Trophoblast cell (in vitro differentiated cells and primary cell): ENCODE results near the gene KRT6C.

ENCODE experiments used
- DNase-seq, 2 donors: peaks; one replicate each; pipeline ENCODE4 v3.0.0-alpha.2; 2016
- H2AFZ ChIP-seq: 2 replicates; pipeline ENCODE4 v1.6.1; 2013; ENCODE audit warnings: low read length, moderate library complexity, mild to moderate bottlenecking; ENCODE audit not compliant: insufficient read depth, poor library complexity
- H2AK5ac ChIP-seq: 2 replicates; pipeline ENCODE4 v1.6.1; 2013; ENCODE audit warnings: mild to moderate bottlenecking, low read length
- H2BK120ac ChIP-seq: 2 replicates; pipeline ENCODE4 v1.6.1; 2013; ENCODE audit warnings: low read length, mild to moderate bottlenecking, moderate library complexity; ENCODE audit not compliant: insufficient read depth, poor library complexity
- H2BK12ac ChIP-seq: 2 replicates; pipeline ENCODE4 v1.6.1; 2013; ENCODE audit warnings: mild to moderate bottlenecking, low read length, moderate library complexity
- H2BK5ac ChIP-seq: 2 replicates; pipeline ENCODE4 v1.6.1; 2013; ENCODE audit warnings: low read length, low read depth, moderate library complexity, mild to moderate bottlenecking; ENCODE audit not compliant: poor library complexity
- H3K14ac ChIP-seq: 2 replicates; pipeline ENCODE4 v1.6.1; 2013; ENCODE audit warnings: mild to moderate bottlenecking, low read length
- H3K18ac ChIP-seq: 2 replicates; pipeline ENCODE4 v1.6.1; 2013; ENCODE audit warnings: mild to moderate bottlenecking, low read length
- H3K23ac ChIP-seq: 2 replicates; pipeline ENCODE4 v1.6.1; 2013; ENCODE audit warnings: low read length
- H3K27ac ChIP-seq: 2 replicates; pipeline ENCODE4 v1.5.1; 2013; ENCODE audit warnings: low read depth, mild to moderate bottlenecking, inconsistent platforms, low read length, moderate library complexity
- H3K27me3 ChIP-seq: 2 replicates; pipeline ENCODE4 v1.6.1; 2013; ENCODE audit warnings: inconsistent platforms, mild to moderate bottlenecking, low read length, moderate library complexity; ENCODE audit not compliant: insufficient read depth
- H3K36me3 ChIP-seq, 2 experiments: 1 replicate in 1 of 2; 2 replicates in 1 of 2; pipeline ENCODE4 v1.6.1; 2013; ENCODE audit warnings: low read length in 2 of 2, mild to moderate bottlenecking in 2 of 2, moderate library complexity in 1 of 2; ENCODE audit not compliant: insufficient read depth in 2 of 2, control insufficient read depth in 1 of 2
- H3K4ac ChIP-seq: 2 replicates; pipeline ENCODE4 v1.6.1; 2013; ENCODE audit warnings: low read depth, mild to moderate bottlenecking, low read length, moderate library complexity
- H3K4me1 ChIP-seq, 2 experiments: 1 replicate in 1 of 2; 2 replicates in 1 of 2; pipeline ENCODE4 v1.6.1; 2013; ENCODE audit warnings: low read length in 2 of 2, mild to moderate bottlenecking in 2 of 2, moderate library complexity in 1 of 2; ENCODE audit not compliant: insufficient read depth in 2 of 2, control insufficient read depth in 1 of 2
- H3K4me2 ChIP-seq: 2 replicates; pipeline ENCODE4 v1.6.1; 2013; ENCODE audit warnings: inconsistent platforms, mild to moderate bottlenecking, low read length, moderate library complexity
- H3K4me3 ChIP-seq: 2 replicates; pipeline ENCODE4 v1.5.1; 2013; ENCODE audit warnings: mild to moderate bottlenecking, low read depth, low read length, inconsistent platforms
- H3K79me1 ChIP-seq: one replicate; pipeline ENCODE4 v1.6.1; 2013; ENCODE audit warnings: low read length
- H3K79me2 ChIP-seq: 2 replicates; pipeline ENCODE4 v1.6.1; 2013; ENCODE audit warnings: low read length, mild to moderate bottlenecking; ENCODE audit not compliant: control insufficient read depth, insufficient read depth, poor library complexity
- H3K9ac ChIP-seq: 2 replicates; pipeline ENCODE4 v1.6.1; 2013; ENCODE audit warnings: mild to moderate bottlenecking, low read length
- H3K9me3 ChIP-seq: 2 replicates; pipeline ENCODE4 v1.6.1; 2013; ENCODE audit warnings: low read depth, mild to moderate bottlenecking, control low read depth, inconsistent platforms, low read length; ENCODE audit not compliant: insufficient read depth
- H4K12ac ChIP-seq: 2 replicates; pipeline ENCODE4 v1.6.1; 2013; ENCODE audit warnings: low read depth, mild to moderate bottlenecking, low read length, moderate library complexity
- H4K8ac ChIP-seq: 2 replicates; pipeline ENCODE4 v1.6.1; 2013; ENCODE audit warnings: low read depth, mild to moderate bottlenecking, low read length, moderate library complexity
- H4K91ac ChIP-seq: one replicate; pipeline ENCODE4 v1.6.1; 2013; ENCODE audit warnings: low read depth, mild to moderate bottlenecking, low read length, moderate library complexity
- WGBS: extraction: QIAGEN DNeasy Blood & Tissue Kit; methylation state at CpG from one replicate; pipeline ENCODE4 v1.1.7; 2013; ENCODE audit warnings: missing lambda C conversion rate; ENCODE audit not compliant: insufficient read length, insufficient coverage; ENCODE audit errors: extremely low coverage; 5-methylcytosine and 5-hydroxymethylcytosine counted together

Gene KRT6C

DNA sequence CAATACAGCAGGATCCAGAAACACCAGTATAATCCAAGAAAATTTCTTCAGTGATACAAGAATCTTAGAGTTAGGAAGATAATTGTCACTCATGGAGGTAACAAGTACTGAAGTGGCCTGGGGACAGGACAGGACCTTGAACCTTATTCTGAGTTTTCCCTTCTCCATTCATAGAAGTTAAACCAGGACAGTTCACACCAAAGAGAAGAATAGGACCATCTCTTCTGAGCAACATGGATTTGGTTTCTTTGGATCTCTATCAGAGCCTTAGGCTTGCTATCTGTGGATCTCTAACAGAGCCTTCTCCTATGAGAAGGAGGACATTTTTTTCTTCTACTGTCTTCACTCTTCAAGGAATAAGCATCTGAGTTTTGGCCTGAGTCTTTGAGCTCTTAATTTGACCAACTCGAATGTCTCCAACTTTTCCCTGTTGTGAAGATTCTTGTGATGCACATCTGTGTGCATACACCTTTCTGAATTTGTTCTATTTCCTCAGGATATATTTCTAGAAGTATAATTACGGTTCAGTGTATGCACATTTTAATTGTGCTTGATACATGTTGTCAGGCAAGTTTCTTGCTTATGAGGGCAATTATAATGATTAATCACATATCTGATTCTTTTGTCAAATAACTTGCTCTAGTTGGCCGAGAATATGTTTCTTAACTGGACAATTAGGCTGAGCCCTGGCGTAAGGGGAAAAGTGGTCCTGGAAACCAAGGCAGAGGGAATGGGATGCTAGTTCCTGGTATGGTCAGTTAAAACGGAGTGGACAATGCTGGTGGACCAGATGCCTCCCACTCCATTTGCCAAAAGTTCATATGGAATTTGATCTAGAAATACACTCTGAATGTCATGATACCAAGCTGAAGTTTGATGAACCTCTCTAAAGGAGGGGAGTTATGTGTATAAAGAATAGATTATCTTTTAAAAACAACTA is 12.8 kb upstream of the KRT6C start:
- Histone ChIP-seq H3K4me1 (no peaks in the 10 kb centered on the region), H4K12ac (no peak overlapping the region), H3K23ac (no peak overlapping the region), H3K9ac (no peak overlapping the region), H2BK120ac (no peak overlapping the region), H3K18ac (no peak overlapping the region), H3K36me3 (no peaks in the 10 kb centered on the region), H3K4ac (no peak overlapping the region), H2BK12ac (no peak overlapping the region), H2AFZ (no peak overlapping the region), H3K79me1 (no peaks in the 10 kb centered on the region), H2AK5ac (no peak overlapping the region), H4K91ac (no peak overlapping the region), H3K4me3 (no peak overlapping the region), H3K4me2 (no peak overlapping the region), H3K14ac (no peak overlapping the region), H4K8ac (no peak overlapping the region), H3K79me2 (no peaks in the 10 kb centered on the region), H2BK5ac (no peak overlapping the region), H3K27ac (no peak overlapping the region), H3K9me3 (no peaks in the 10 kb centered on the region), H3K27me3 (no peaks in the 10 kb centered on the region)
- no CpG with 5 or more reads among the region's 5 CpGs for WGBS
- no peak for DNase-seq

GRCh38 chr12:52480073-52480472 is 6.5 kb upstream of the KRT6C start:
- H3K14ac ChIP-seq, result no peak overlapping the region
- no peaks in the 10 kb centered on the region for H3K4me1 ChIP-seq
- H3K23ac ChIP-seq, result no peak overlapping the region
- H3K9me3 ChIP-seq, result no peaks in the 10 kb centered on the region
- no peak overlapping the region for H4K12ac ChIP-seq
- no peak overlapping the region for H2AFZ ChIP-seq
- no peaks in the 10 kb centered on the region for H3K27me3 ChIP-seq
- no peaks in the 10 kb centered on the region for H3K36me3 ChIP-seq
- H3K27ac ChIP-seq, result no peak overlapping the region
- no peak overlapping the region for H3K18ac ChIP-seq
- H3K9ac ChIP-seq, result no peak overlapping the region
- H2BK5ac ChIP-seq, result no peak overlapping the region
- no peak overlapping the region for H2BK120ac ChIP-seq
- no peaks in the 10 kb centered on the region for H3K79me2 ChIP-seq
- WGBS, result no CpG with 5 or more reads among the region's 3 CpGs
- H4K91ac ChIP-seq, result no peak overlapping the region
- no peak overlapping the region for H3K4me3 ChIP-seq
- H3K79me1 ChIP-seq, result no peaks in the 10 kb centered on the region
- H3K4ac ChIP-seq, result no peak overlapping the region
- no peak overlapping the region for H2BK12ac ChIP-seq
- H2AK5ac ChIP-seq, result no peak overlapping the region
- no peak overlapping the region for H3K4me2 ChIP-seq
- DNase-seq, result no peak
- no peak overlapping the region for H4K8ac ChIP-seq

DNA sequence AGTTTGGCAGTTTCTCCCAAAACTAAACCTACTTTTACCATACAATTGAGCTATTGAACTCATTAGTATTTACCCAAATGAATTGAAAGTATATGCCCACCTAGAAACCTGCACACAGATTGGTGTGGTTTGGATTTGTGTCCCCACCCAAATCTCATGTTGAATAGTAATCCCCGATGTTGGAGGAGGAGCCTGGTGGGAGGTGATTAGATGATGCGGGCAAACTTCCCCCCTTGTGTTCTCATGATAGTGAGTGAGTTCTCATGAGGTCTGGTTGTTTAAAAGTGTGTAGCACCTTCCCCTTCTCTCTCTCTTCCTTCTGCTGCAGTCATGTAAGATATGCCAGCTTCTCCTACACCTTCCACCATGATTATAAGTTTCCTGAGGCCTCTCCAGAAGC is 4.0 kb upstream of the KRT6C start:
- no peak overlapping the region for H2AFZ ChIP-seq
- H3K4me1 ChIP-seq, result no peaks in the 10 kb centered on the region
- H2AK5ac ChIP-seq, result no peak overlapping the region
- no peak overlapping the region for H3K18ac ChIP-seq
- no peak overlapping the region for H2BK12ac ChIP-seq
- no peak overlapping the region for H3K9ac ChIP-seq
- H3K79me1 ChIP-seq, result no peaks in the 10 kb centered on the region
- no peaks in the 10 kb centered on the region for H3K27me3 ChIP-seq
- no peak overlapping the region for H2BK120ac ChIP-seq
- H4K91ac ChIP-seq, result no peak overlapping the region
- no peak overlapping the region for H3K14ac ChIP-seq
- no peak overlapping the region for H3K4me2 ChIP-seq
- H3K4me3 ChIP-seq, result no peak overlapping the region
- H3K79me2 ChIP-seq, result no peaks in the 10 kb centered on the region
- no peak overlapping the region for H3K23ac ChIP-seq
- no peak overlapping the region for H3K27ac ChIP-seq
- H3K36me3 ChIP-seq, result no peaks in the 10 kb centered on the region
- no CpG with 5 or more reads among the region's 2 CpGs for WGBS
- no peak overlapping the region for H4K12ac ChIP-seq
- H3K9me3 ChIP-seq, result no peaks in the 10 kb centered on the region
- no peak overlapping the region for H4K8ac ChIP-seq
- H2BK5ac ChIP-seq, result no peak overlapping the region
- H3K4ac ChIP-seq, result no peak overlapping the region
- no peak for DNase-seq

DNA sequence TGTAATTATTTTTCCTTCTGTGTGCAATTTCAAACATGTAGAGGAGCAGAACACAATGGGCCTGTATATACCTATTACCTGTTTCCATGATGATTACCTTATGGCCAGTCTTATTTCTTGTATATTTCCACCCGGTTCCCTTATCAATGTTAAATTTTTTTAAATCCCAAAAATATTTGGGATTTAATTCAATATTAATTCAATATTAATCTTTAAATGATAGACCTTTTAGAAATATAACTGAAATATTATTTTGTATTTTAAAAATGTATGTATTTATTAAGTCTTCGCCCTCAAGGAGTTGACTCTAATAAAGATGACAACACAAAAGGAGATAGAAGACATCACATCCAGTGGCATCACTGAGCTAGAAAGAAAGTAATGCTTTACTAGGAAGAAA is 607 bp upstream of the KRT6C start:
- H2AK5ac ChIP-seq, result no peak overlapping the region
- no peak overlapping the region for H2BK120ac ChIP-seq
- H3K9me3 ChIP-seq, result no peaks in the 10 kb centered on the region
- H3K36me3 ChIP-seq, result no peaks in the 10 kb centered on the region
- H3K23ac ChIP-seq, result no peak overlapping the region
- no peak overlapping the region for H3K27ac ChIP-seq
- WGBS, result no CpG with 5 or more reads among the region's 2 CpGs
- H3K4me3 ChIP-seq, result no peak overlapping the region
- no peak overlapping the region for H2AFZ ChIP-seq
- no peak overlapping the region for H4K12ac ChIP-seq
- H3K4ac ChIP-seq, result no peak overlapping the region
- DNase-seq, result no peak
- H3K27me3 ChIP-seq, result no peaks in the 10 kb centered on the region
- H4K8ac ChIP-seq, result no peak overlapping the region
- no peaks in the 10 kb centered on the region for H3K79me1 ChIP-seq
- no peak overlapping the region for H3K4me2 ChIP-seq
- no peak overlapping the region for H3K9ac ChIP-seq
- no peak overlapping the region for H2BK5ac ChIP-seq
- H3K4me1 ChIP-seq, result no peaks in the 10 kb centered on the region
- H2BK12ac ChIP-seq, result no peak overlapping the region
- H3K14ac ChIP-seq, result no peak overlapping the region
- no peak overlapping the region for H4K91ac ChIP-seq
- H3K79me2 ChIP-seq, result no peaks in the 10 kb centered on the region
- no peak overlapping the region for H3K18ac ChIP-seq
